Activated naive CD4-positive, alpha-beta T cell treated with anti-CD3 and anti-CD28 coated beads, Interleukin-2, amount 50 U/mL, for 24 hours (primary cell): ENCODE results near the gene GABARAP.

Source experiments
- H3K27ac Mint-ChIP-seq: one replicate; pipeline ENCODE4 v1.8.0; 2021; ENCODE audit warnings: mild to moderate bottlenecking, mixed read lengths
- H3K27me3 Mint-ChIP-seq: one replicate; pipeline ENCODE4 v1.8.0; 2021; ENCODE audit warnings: mixed read lengths
- H3K36me3 Mint-ChIP-seq: one replicate; pipeline ENCODE4 v1.8.0; 2021; ENCODE audit warnings: mixed read lengths
- H3K4me1 Mint-ChIP-seq: one replicate; pipeline ENCODE4 v1.8.0; 2021; ENCODE audit warnings: mixed read lengths
- H3K4me3 Mint-ChIP-seq: one replicate; pipeline ENCODE4 v1.8.0; 2021; ENCODE audit warnings: mild to moderate bottlenecking, mixed read lengths
- H3K9me3 Mint-ChIP-seq: one replicate; pipeline ENCODE4 v1.8.0; 2021; ENCODE audit warnings: mixed read lengths

Gene GABARAP

GRCh38 chr17:7191069-7191468 lies 51.2 kb downstream of the GABARAP start:
- H3K27ac Mint-ChIP-seq: no peak overlapping the region
- peaks cover 5% of the 10 kb centered on the region for H3K4me1 Mint-ChIP-seq
- no peaks in the 10 kb centered on the region for H3K27me3 Mint-ChIP-seq
- no peaks in the 10 kb centered on the region for H3K36me3 Mint-ChIP-seq
- no peaks in the 10 kb centered on the region for H3K9me3 Mint-ChIP-seq
- no peak overlapping the region for H3K4me3 Mint-ChIP-seq

GRCh38 chr17:7190276-7190917 lies 51.9 kb downstream of the GABARAP start:
- no peak overlapping the region for H3K27ac Mint-ChIP-seq
- H3K9me3 Mint-ChIP-seq: no peaks in the 10 kb centered on the region
- no peaks in the 10 kb centered on the region for H3K27me3 Mint-ChIP-seq
- no peaks in the 10 kb centered on the region for H3K36me3 Mint-ChIP-seq
- no peak overlapping the region for H3K4me3 Mint-ChIP-seq
- peaks cover 5% of the 10 kb centered on the region for H3K4me1 Mint-ChIP-seq
